ENCODE data around the gene BCAS1.

- TF ChIP-seq, protein P1, sequence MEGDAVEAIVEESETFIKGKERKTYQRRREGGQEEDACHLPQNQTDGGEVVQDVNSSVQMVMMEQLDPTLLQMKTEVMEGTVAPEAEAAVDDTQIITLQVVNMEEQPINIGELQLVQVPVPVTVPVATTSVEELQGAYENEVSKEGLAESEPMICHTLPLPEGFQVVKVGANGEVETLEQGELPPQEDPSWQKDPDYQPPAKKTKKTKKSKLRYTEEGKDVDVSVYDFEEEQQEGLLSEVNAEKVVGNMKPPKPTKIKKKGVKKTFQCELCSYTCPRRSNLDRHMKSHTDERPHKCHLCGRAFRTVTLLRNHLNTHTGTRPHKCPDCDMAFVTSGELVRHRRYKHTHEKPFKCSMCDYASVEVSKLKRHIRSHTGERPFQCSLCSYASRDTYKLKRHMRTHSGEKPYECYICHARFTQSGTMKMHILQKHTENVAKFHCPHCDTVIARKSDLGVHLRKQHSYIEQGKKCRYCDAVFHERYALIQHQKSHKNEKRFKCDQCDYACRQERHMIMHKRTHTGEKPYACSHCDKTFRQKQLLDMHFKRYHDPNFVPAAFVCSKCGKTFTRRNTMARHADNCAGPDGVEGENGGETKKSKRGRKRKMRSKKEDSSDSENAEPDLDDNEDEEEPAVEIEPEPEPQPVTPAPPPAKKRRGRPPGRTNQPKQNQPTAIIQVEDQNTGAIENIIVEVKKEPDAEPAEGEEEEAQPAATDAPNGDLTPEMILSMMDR (IDR thresholded peaks at IDR 0.05) = no peak
- no peak for TF ChIP-seq POLR2AphosphoS5 (IDR thresholded peaks at IDR 0.05)
Observed at GRCh38 chr20:53952528-53953096, 117.8 kb downstream of the BCAS1 start.

Measured in prostate gland (tissue), 2 donors.